CD14-positive monocyte (primary cell): ENCODE measurements around the gene TSPYL1. TPM values are rescaled to one million over a fixed set of nuclear protein-coding genes. Genes with fewer than 3 reads are reported as not detected.

ENCODE experiments used
- DNase-seq, 3 donors: peaks; one replicate each; pipeline ENCODE4 v3.0.0-alpha.2; 2011 to 2022
- H2AFZ ChIP-seq: 2 replicates; pipeline ENCODE4 v1.6.0; 2012; ENCODE audit warnings: mild to moderate bottlenecking, low read depth, low read length, inconsistent platforms; ENCODE audit not compliant: insufficient read depth, poor library complexity, severe bottlenecking
- H3K27ac ChIP-seq, 2 donors: 1 replicate in 1 of 2; 2 replicates in 1 of 2; pipeline ENCODE4 v1.5.1; 2012 to 2013; ENCODE audit warnings: low read length in 2 of 2, control low read depth in 1 of 2, inconsistent platforms in 1 of 2, low read depth in 1 of 2, mild to moderate bottlenecking in 1 of 2
- H3K27me3 ChIP-seq, 2 donors: one replicate each; pipeline versions ENCODE4 v1.6.0 to v1.6.1; 2011 to 2013; ENCODE audit warnings: low read length in 2 of 2; ENCODE audit not compliant: control insufficient read depth in 2 of 2, insufficient read depth in 2 of 2
- H3K36me3 ChIP-seq, 2 donors: replicated peaks in 1 of 2; 1 replicate in 1 of 2; 2 replicates in 1 of 2; pipeline versions ENCODE4 v1.5.1 to v1.6.1; 2012 to 2013; ENCODE audit warnings: low read length in 2 of 2, control low read depth in 1 of 2, inconsistent platforms in 1 of 2, mild to moderate bottlenecking in 1 of 2; ENCODE audit not compliant: insufficient read depth in 2 of 2, control insufficient read depth in 1 of 2
- H3K4me1 ChIP-seq, 2 donors: 1 replicate in 1 of 2; 2 replicates in 1 of 2; pipeline versions ENCODE4 v1.5.1 to v1.6.1; 2012 to 2013; ENCODE audit warnings: low read length in 2 of 2, control low read depth in 1 of 2, inconsistent platforms in 1 of 2, mild to moderate bottlenecking in 1 of 2, moderate library complexity in 1 of 2; ENCODE audit not compliant: insufficient read depth in 2 of 2, control insufficient read depth in 1 of 2
- H3K4me2 ChIP-seq: replicated peaks from 2 replicates; pipeline ENCODE3; 2012; ENCODE audit warnings: low read length, moderate library complexity, mild to moderate bottlenecking; ENCODE audit not compliant: poor library complexity, severe bottlenecking; ENCODE audit errors: extremely low read depth
- H3K4me3 ChIP-seq, 3 experiments: fragments of 200-600 bp in 1 of 3; sonication (generic) in 1 of 3; replicated peaks in 1 of 3; 1 replicate in 2 of 3; 2 replicates in 1 of 3; pipeline ENCODE4 v1.5.1; 2011 to 2013; ENCODE audit warnings: low read length in 3 of 3, mild to moderate bottlenecking in 3 of 3, control low read depth in 2 of 3, low read depth in 2 of 3, inconsistent platforms in 1 of 3, moderate library complexity in 1 of 3
- H3K79me2 ChIP-seq: 2 replicates; pipeline ENCODE4 v1.6.0; 2012; ENCODE audit warnings: mild to moderate bottlenecking, control low read depth, inconsistent platforms, low read length, moderate library complexity; ENCODE audit not compliant: insufficient read depth
- H3K9ac ChIP-seq: 2 replicates; pipeline ENCODE4 v1.6.0; 2017; ENCODE audit warnings: low read length, mild to moderate bottlenecking; ENCODE audit not compliant: insufficient read depth, poor library complexity, severe bottlenecking
- H3K9me3 ChIP-seq, 2 donors: replicated peaks in 1 of 2; 1 replicate in 1 of 2; 2 replicates in 1 of 2; pipeline versions ENCODE4 v1.5.1 to v1.6.1; 2012 to 2013; ENCODE audit warnings: low read length in 2 of 2, control low read depth in 1 of 2; ENCODE audit not compliant: control insufficient read depth in 1 of 2, insufficient read depth in 1 of 2
- H4K20me1 ChIP-seq: 2 replicates; pipeline ENCODE4 v1.6.0; 2012; ENCODE audit warnings: mild to moderate bottlenecking, low read length, control low read depth, moderate library complexity; ENCODE audit not compliant: insufficient read depth
- H3K27ac Mint-ChIP-seq, 7 donors: one replicate each; pipeline ENCODE4 v1.8.0; 2020; ENCODE audit warnings: mild to moderate bottlenecking in 7 of 7, mixed read lengths in 7 of 7, moderate library complexity in 6 of 7, inconsistent platforms in 2 of 7
- H3K27me3 Mint-ChIP-seq, 3 donors: one replicate each; pipeline ENCODE4 v1.8.0; 2021 to 2022; ENCODE audit warnings: low read depth in 3 of 3, mild to moderate bottlenecking in 3 of 3, mixed read lengths in 3 of 3, moderate library complexity in 3 of 3, inconsistent platforms in 1 of 3
- H3K36me3 Mint-ChIP-seq, 2 donors: one replicate each; pipeline ENCODE4 v1.8.0; 2020; ENCODE audit warnings: mixed read lengths in 2 of 2, inconsistent platforms in 1 of 2, mild to moderate bottlenecking in 1 of 2
- H3K4me1 Mint-ChIP-seq: one replicate; pipeline ENCODE4 v1.8.0; 2020; ENCODE audit warnings: mild to moderate bottlenecking, mixed read lengths
- H3K4me3 Mint-ChIP-seq, 2 donors: one replicate each; pipeline ENCODE4 v1.8.0; 2020; ENCODE audit warnings: mild to moderate bottlenecking in 2 of 2, mixed read lengths in 2 of 2, moderate library complexity in 1 of 2
- H3K9me3 Mint-ChIP-seq, 7 donors: one replicate each; pipeline ENCODE4 v1.8.0; 2020 to 2022; ENCODE audit warnings: mixed read lengths in 7 of 7, mild to moderate bottlenecking in 6 of 7, moderate library complexity in 6 of 7, inconsistent platforms in 2 of 7
- CTCF ChIP-seq: fragments of 200-600 bp; IDR thresholded peaks from one replicate; pipeline ENCODE4 v1.8.0; 2022; ENCODE audit warnings: antibody characterized with exemption, mild to moderate bottlenecking
- WGBS: methylation state at CpG from one replicate; pipeline ENCODE4 v1.1.5; 2013; ENCODE audit warnings: missing lambda C conversion rate; ENCODE audit not compliant: insufficient coverage; 5-methylcytosine and 5-hydroxymethylcytosine counted together
- intact Hi-C, 2 donors: fragments of 100-400 bp; cut with micrococcal nuclease; formaldehyde crosslinking; loops; one replicate each; pipeline versions ENCODE4 v1.15.0 to v1.15.1; 2023
- polyA plus RNA-seq, 3 donors: library from polyadenylated mRNA; depleted of rRNA in 1 of 3; unstranded in 2 of 3; stranded (reverse) in 1 of 3; fragments of 300-500 nt in 2 of 3; fragments of >200 nt in 1 of 3; fragmentation: Illumina TruSeq in 2 of 3; gene quantifications; 1 replicate in 2 of 3; 2 replicates in 1 of 3; pipeline ENCODE4 v1.2.3, GENCODE V29; 2012 to 2021

TSPYL1 gene
- polyA plus RNA-seq, 3 donors, result 19.6 to 21.0 (median 20.0) TPM

- H3K27ac Mint-ChIP-seq, result no peak overlapping the region
- no CpG with 5 or more reads among the region's 2 CpGs for WGBS
Observed at GRCh38 chr6:116289876-116290275, 10.1 kb upstream of the TSPYL1 start.

DNA sequence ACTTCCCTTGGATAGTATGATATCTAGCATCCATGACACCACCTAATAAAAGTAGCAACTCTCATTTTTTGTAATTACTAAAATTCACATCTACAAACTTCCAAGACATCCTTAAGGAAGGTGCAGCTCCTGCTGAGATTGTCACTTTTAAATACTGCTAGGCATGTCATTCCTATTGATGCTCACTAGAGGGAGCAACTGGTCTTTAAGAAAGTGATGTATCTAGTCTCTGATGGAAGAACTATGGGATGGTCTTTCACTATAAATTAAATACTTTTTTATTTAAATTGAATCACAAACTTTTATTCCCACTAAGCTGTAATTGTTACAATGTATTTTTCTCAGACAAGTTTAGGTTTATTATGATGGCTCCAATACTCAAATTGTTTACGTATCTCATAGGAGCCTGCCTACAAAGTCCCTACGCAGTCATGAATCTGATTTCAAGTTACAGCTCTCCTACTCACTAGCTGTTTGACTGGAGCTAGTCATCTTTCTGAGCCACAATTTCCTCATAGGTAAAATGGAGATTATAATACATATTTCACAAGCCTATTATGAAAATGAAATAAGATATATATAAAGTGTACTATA, 8.1 kb upstream of the TSPYL1 start:
- Histone ChIP-seq H3K4me1 (peaks cover 4 to 6% of the 10 kb centered on the region in 2 donors), H3K9ac (no peak overlapping the region), H3K27ac (no peak overlapping the region), H4K20me1 (no peaks in the 10 kb centered on the region), H3K36me3 (no peaks in the 10 kb centered on the region), H3K79me2 (no peaks in the 10 kb centered on the region), H3K4me2 (no peak overlapping the region), H3K4me3 (no peak overlapping the region), H3K9me3 (no peaks in the 10 kb centered on the region), H2AFZ (no peak overlapping the region), H3K27me3 (no peaks in the 10 kb centered on the region)
- H3K27ac Mint-ChIP-seq, result no peak overlapping the region
- TF ChIP-seq CTCF, result peak; percentile 95
- WGBS, result no CpG with 5 or more reads among the region's 2 CpGs
- H3K4me3 Mint-ChIP-seq, result no peak overlapping the region
- peaks cover 0 to 2% (median 1%) of the 10 kb centered on the region in 3 donors for H3K27me3 Mint-ChIP-seq
- peaks cover 0 to 6% (median 0%) of the 10 kb centered on the region in 7 donors for H3K9me3 Mint-ChIP-seq
- no peaks in the 10 kb centered on the region for H3K36me3 Mint-ChIP-seq
- H3K4me1 Mint-ChIP-seq, result peaks cover 2% of the 10 kb centered on the region
- intact Hi-C loops, result no loop called here
- DNase-seq, result peak; percentile 27 to 72 (median 59)

More at GRCh38 chr6:116289876-116290275, 10.1 kb upstream of the TSPYL1 start:
- no peaks in the 10 kb centered on the region for H3K27me3 Mint-ChIP-seq
- H3K36me3 Mint-ChIP-seq, result no peaks in the 10 kb centered on the region
- H3K9me3 Mint-ChIP-seq, result peaks cover 0 to 6% (median 0%) of the 10 kb centered on the region in 7 donors
- peaks cover 4 to 6% of the 10 kb centered on the region in 2 donors for H3K4me1 ChIP-seq
- H3K79me2 ChIP-seq, result no peaks in the 10 kb centered on the region
- H2AFZ ChIP-seq, result no peak overlapping the region
- no peak for TF ChIP-seq CTCF
- H3K27me3 ChIP-seq, result no peaks in the 10 kb centered on the region
- intact Hi-C loops, result loop anchor here (5.0 to 10.0 kb wide), 2 partner anchors 155 to 242 kb away; no protein-coding TSS in a partner anchor
- H3K9me3 ChIP-seq, result no peaks in the 10 kb centered on the region
- no peak overlapping the region for H3K4me3 Mint-ChIP-seq
- H3K9ac ChIP-seq, result no peak overlapping the region
- H3K36me3 ChIP-seq, result no peaks in the 10 kb centered on the region
- no peak overlapping the region for H3K4me3 ChIP-seq
- H3K27ac ChIP-seq, result no peak overlapping the region
- no peak overlapping the region for H3K4me2 ChIP-seq
- peak in 1 of 3 donors; percentile 6 for DNase-seq
- no peaks in the 10 kb centered on the region for H4K20me1 ChIP-seq
- peaks cover 2% of the 10 kb centered on the region for H3K4me1 Mint-ChIP-seq
